IMR-90 (cell line): ENCODE data around the gene PAX8. TPM values are rescaled to one million over a fixed set of nuclear protein-coding genes. Genes with fewer than 3 reads are reported as not detected.
A peak's percentile ranks its signal among the peaks of the same experiment; 100 is the strongest.

Experiments used
- ATAC-seq: fragments of 200-7000 bp; cut with Tn5 transposase; 2 replicates; pipeline ENCODE4 v1.9.1; 2020; ENCODE audit warnings: low read depth, mild to moderate bottlenecking, moderate library complexity
- BruUV-seq: library from RNA; stranded (reverse); fragments of 400-500 nt; replicated peaks from 2 replicates; lab custom pipeline; 2021; lab: Mats Ljungman, UMichigan
- CTCF ChIA-PET: fragments of 300-600 bp; formaldehyde crosslinking; extraction: SDS; loops from one replicate; lab custom pipeline; 2021; ENCODE audit warnings: antibody characterized with exemption; lab: Yijun Ruan, JAX
- POLR2A ChIA-PET: fragments of 300-600 bp; sonication (Branson Sonifier 250); formaldehyde crosslinking; loops from one replicate; lab custom pipeline; 2022; ENCODE audit warnings: antibody characterized with exemption; ENCODE audit not compliant: unreplicated experiment; lab: Charles Lee
- DNase-seq: peaks from one replicate; pipeline ENCODE4 v3.0.0; 2013
- H2AFZ ChIP-seq: replicated peaks from 2 replicates; pipeline ENCODE3; 2013; ENCODE audit warnings: low read length, mild to moderate bottlenecking; ENCODE audit not compliant: poor library complexity
- H2AK5ac ChIP-seq: 2 replicates; pipeline ENCODE4 v1.6.1; 2013; ENCODE audit warnings: low read depth, low read length, inconsistent platforms
- H2AK9ac ChIP-seq: replicated peaks from 2 replicates; pipeline ENCODE3; 2013; ENCODE audit warnings: mild to moderate bottlenecking, low read depth, low read length, moderate library complexity; ENCODE audit not compliant: poor library complexity
- H2BK120ac ChIP-seq: 2 replicates; pipeline ENCODE4 v1.6.1; 2013; ENCODE audit warnings: low read depth, low read length, inconsistent platforms
- H2BK15ac ChIP-seq: 3 replicates; pipeline ENCODE4 v1.6.1; 2013; ENCODE audit warnings: low read depth, low read length, inconsistent platforms
- H2BK20ac ChIP-seq: 2 replicates; pipeline ENCODE4 v1.6.1; 2013; ENCODE audit warnings: low read depth, mild to moderate bottlenecking, inconsistent platforms, low read length, moderate library complexity
- H2BK5ac ChIP-seq: 2 replicates; pipeline ENCODE4 v1.6.1; 2013; ENCODE audit warnings: mild to moderate bottlenecking, low read depth, low read length, inconsistent platforms; ENCODE audit not compliant: poor library complexity, severe bottlenecking
- H3K14ac ChIP-seq: replicated peaks from 2 replicates; pipeline ENCODE4 v1.6.1; 2013; ENCODE audit warnings: low read depth, low read length, inconsistent platforms
- H3K18ac ChIP-seq: 2 replicates; pipeline ENCODE4 v1.6.1; 2013; ENCODE audit warnings: low read depth, low read length, control low read depth
- H3K23ac ChIP-seq: 2 replicates; pipeline ENCODE4 v1.6.1; 2013; ENCODE audit warnings: low read depth, low read length, inconsistent platforms
- H3K27ac ChIP-seq: 2 replicates; pipeline ENCODE4 v1.5.1; 2013; ENCODE audit warnings: mild to moderate bottlenecking, control low read depth, low read length; ENCODE audit not compliant: insufficient read depth
- H3K27me3 ChIP-seq: 2 replicates; pipeline ENCODE4 v1.6.1; 2013; ENCODE audit warnings: low read length; ENCODE audit not compliant: control insufficient read depth, insufficient read depth
- H3K36me3 ChIP-seq: 2 replicates; pipeline ENCODE4 v1.6.1; 2013; ENCODE audit warnings: low read length, mixed read lengths; ENCODE audit not compliant: control insufficient read depth, insufficient read depth
- H3K4ac ChIP-seq: 2 replicates; pipeline ENCODE4 v1.6.1; 2013; ENCODE audit warnings: low read depth, low read length, inconsistent platforms
- H3K4me1 ChIP-seq: 2 replicates; pipeline ENCODE4 v1.6.1; 2013; ENCODE audit warnings: low read length, mixed read lengths; ENCODE audit not compliant: control insufficient read depth, insufficient read depth
- H3K4me2 ChIP-seq: 2 replicates; pipeline ENCODE4 v1.6.1; 2013; ENCODE audit warnings: low read depth, mild to moderate bottlenecking, control low read depth, low read length, moderate library complexity
- H3K4me3 ChIP-seq: 2 replicates; pipeline ENCODE4 v1.5.1; 2013; ENCODE audit warnings: low read depth, mild to moderate bottlenecking, control low read depth, low read length, moderate library complexity; ENCODE audit not compliant: insufficient read depth
- H3K56ac ChIP-seq: 2 replicates; pipeline ENCODE4 v1.6.1; 2013; ENCODE audit warnings: low read length, inconsistent platforms; ENCODE audit not compliant: insufficient read depth; ENCODE audit errors: extremely low read depth
- H3K79me1 ChIP-seq, 2 experiments: 2 replicates each; pipeline ENCODE4 v1.6.1; 2013; ENCODE audit warnings: low read length in 2 of 2, inconsistent platforms in 1 of 2, low read depth in 1 of 2
- H3K9ac ChIP-seq: 2 replicates; pipeline ENCODE4 v1.6.1; 2013; ENCODE audit warnings: low read depth, low read length, control low read depth
- H3K9me1 ChIP-seq: 2 replicates; pipeline ENCODE4 v1.6.1; 2013; ENCODE audit warnings: low read length, inconsistent platforms; ENCODE audit not compliant: insufficient read depth
- H3K9me3 ChIP-seq: 2 replicates; pipeline ENCODE4 v1.6.1; 2013; ENCODE audit warnings: low read length; ENCODE audit not compliant: control insufficient read depth, insufficient read depth
- H4K20me1 ChIP-seq: 2 replicates; pipeline ENCODE4 v1.6.1; 2013; ENCODE audit warnings: low read length, inconsistent platforms; ENCODE audit not compliant: insufficient read depth
- H4K5ac ChIP-seq: 2 replicates; pipeline ENCODE4 v1.6.1; 2013; ENCODE audit warnings: mild to moderate bottlenecking, low read depth, low read length, control low read depth
- H4K8ac ChIP-seq, 2 experiments: 2 replicates each; pipeline ENCODE4 v1.6.1; 2013; ENCODE audit warnings: low read depth in 2 of 2, low read length in 2 of 2, control low read depth in 1 of 2, inconsistent platforms in 1 of 2
- H4K91ac ChIP-seq: 2 replicates; pipeline ENCODE4 v1.6.1; 2013; ENCODE audit warnings: low read depth, low read length, inconsistent platforms; ENCODE audit not compliant: insufficient read depth
- CEBPB ChIP-seq: IDR thresholded peaks from 2 replicates; pipeline ENCODE4 v1.6.1; 2012; ENCODE audit warnings: low read depth, low read length, improper control_type of control experiment
- CHD1 ChIP-seq: IDR thresholded peaks from 2 replicates; pipeline ENCODE4 v1.6.1; 2012; ENCODE audit warnings: low read depth, low read length, improper control_type of control experiment
- FOS ChIP-seq: fragments of 150-350 bp; IDR thresholded peaks from 2 replicates; pipeline ENCODE4 v1.6.1; 2016; ENCODE audit warnings: low read depth, low read length
- MAFK ChIP-seq: IDR thresholded peaks from 2 replicates; pipeline ENCODE4 v1.6.1; 2012; ENCODE audit warnings: low read depth, low read length, improper control_type of control experiment
- MAZ ChIP-seq: IDR thresholded peaks from 2 replicates; pipeline ENCODE4 v1.6.1; 2012; ENCODE audit warnings: low read depth, mild to moderate bottlenecking, low read length, improper control_type of control experiment, moderate library complexity, borderline replicate concordance
- MXI1 ChIP-seq: IDR thresholded peaks from 2 replicates; pipeline ENCODE4 v1.6.1; 2012; ENCODE audit warnings: low read depth, mild to moderate bottlenecking, low read length, moderate library complexity, borderline replicate concordance
- POLR2A ChIP-seq: IDR thresholded peaks from 2 replicates; pipeline ENCODE4 v1.6.1; 2012; ENCODE audit warnings: mild to moderate bottlenecking, low read depth, low read length
- USF2 ChIP-seq: fragments of 150-350 bp; IDR thresholded peaks from 2 replicates; pipeline ENCODE4 v1.6.1; 2017; ENCODE audit warnings: mild to moderate bottlenecking, antibody characterized with exemption, low read length, low read depth
- WGBS, 2 experiments: methylation state at CpG; one replicate each; pipeline versions ENCODE4 v1.1.5 to v1.1.7; 2013; ENCODE audit warnings: missing lambda C conversion rate in 2 of 2; ENCODE audit not compliant: insufficient read length in 1 of 2; ENCODE audit errors: extremely low coverage in 2 of 2; 5-methylcytosine and 5-hydroxymethylcytosine counted together
- dilution Hi-C: fragments of 300-500 bp; cut with HindIII; formaldehyde crosslinking; loops from one replicate; pipeline ENCODE4 v1.14.3; 2018; ENCODE audit warnings: low sequenced_read_pairs; ENCODE audit not compliant: unreplicated experiment
- in situ Hi-C: fragments of 300-500 bp; cut with MboI; formaldehyde crosslinking; loops from 3 replicates; pipeline ENCODE4 v1.14.3; 2019; ENCODE audit warnings: low sequenced_read_pairs, inconsistent platforms, mixed read lengths
- intact Hi-C: fragments of 100-400 bp; cut with micrococcal nuclease; formaldehyde crosslinking; loops from 2 replicates; pipeline ENCODE4 v1.10.0; 2022
- polyA plus RNA-seq, 3 experiments: library from polyadenylated mRNA; depleted of rRNA; stranded (reverse); fragments of >200 nt; gene quantifications; 2 replicates each; pipeline ENCODE4 v1.2.3, GENCODE V29; 2012; ENCODE audit warnings: low replicate concordance in 1 of 3
- total RNA-seq: library from RNA; depleted of rRNA; stranded (reverse); fragments of >200 nt; gene quantifications from 2 replicates; pipeline ENCODE4 v1.2.3, GENCODE V29; 2012
- TF ChIP-seq, protein P1 (sequence below): fragments of 150-350 bp; IDR thresholded peaks from 2 replicates; pipeline ENCODE4 v1.6.1; 2016; ENCODE audit warnings: low read depth, mild to moderate bottlenecking, low read length, moderate library complexity, borderline replicate concordance

PAX8 gene
- total and polyA plus RNA-seq, 2 of the 4 experiments (the other 2 are of a cell fraction): 0.18 to 1.5 TPM

DNA sequence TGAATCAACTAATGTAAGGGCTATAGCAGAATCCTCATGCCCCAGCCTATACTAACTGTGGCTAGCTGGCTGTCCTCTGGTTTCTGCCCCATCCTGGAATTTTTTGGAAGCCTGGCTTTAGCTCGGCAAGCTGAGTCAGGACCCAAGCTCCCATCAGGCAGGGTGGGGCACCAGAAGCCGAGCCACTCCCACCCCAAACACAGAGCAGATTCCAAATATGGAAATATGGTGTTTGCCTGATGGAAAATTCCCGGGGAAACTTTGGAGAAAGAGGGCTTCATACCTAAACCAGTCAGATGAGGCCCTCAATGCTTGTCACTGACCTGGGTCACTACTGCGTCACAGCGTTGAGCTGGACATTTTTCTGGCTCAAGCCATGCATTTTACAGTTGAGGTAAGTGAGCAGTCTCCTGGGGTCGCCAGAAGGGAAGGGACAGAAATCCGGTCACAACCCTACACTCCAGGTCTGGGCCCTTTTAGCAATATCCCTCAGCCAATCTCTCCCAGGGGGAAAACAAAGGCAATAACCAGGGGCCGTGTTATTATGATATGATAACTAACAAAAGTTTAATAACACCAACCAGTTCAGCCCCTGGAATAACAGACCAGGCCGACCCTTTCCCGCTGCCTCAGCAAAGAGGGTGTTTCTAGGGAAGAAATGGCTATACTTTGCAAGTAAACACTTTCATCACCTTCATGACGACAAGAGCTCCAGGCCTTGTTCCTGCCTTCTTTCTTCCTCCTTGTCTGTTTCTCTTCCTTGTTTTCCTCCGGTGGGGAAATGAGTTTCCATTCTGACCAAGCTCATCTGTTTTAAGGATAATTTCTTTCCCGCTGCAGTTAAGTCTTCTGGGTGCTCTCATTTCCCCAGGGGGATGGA, 67.3 kb downstream of the PAX8 start (continued):
- no peak for TF ChIP-seq CEBPB

- DNase-seq (no peak), ATAC-seq (no peak)
- no CpG with 5 or more reads among the region's 15 CpGs for WGBS, 2 experiments
- ChIA-PET CTCF (interaction anchor here (0.6 kb wide), 1 partner anchor 46 kb away, joined by 3 read pairs; no protein-coding TSS in a partner anchor), POLR2A (no interaction called here)
- Histone ChIP-seq H2BK5ac (peak overlapping the region; percentile 11), H3K56ac (no peak overlapping the region), H3K23ac (no peak overlapping the region), H2BK20ac (peak overlapping the region; percentile 21; the same call in 1 of the 2 replicates), H3K9ac (no peak overlapping the region), H3K27me3 (peaks cover 2% of the 10 kb centered on the region; the same call in 1 of the 2 replicates), H3K4me2 (0 out of 2 replicates have a peak overlapping the region, but pooled peaks have one; percentile 5), H3K36me3 (no peaks in the 10 kb centered on the region), H3K9me1 (peaks cover 11% of the 10 kb centered on the region), H2AK5ac (peak overlapping the region; percentile 7; the same call in 1 of the 2 replicates), H3K79me1 (no peaks in the 10 kb centered on the region), H3K4me3 (no peak overlapping the region), H4K8ac (peak overlapping the region in 1 of 2 experiments; percentile 48; a peak in 1 of 4 replicates), H4K20me1 (no peaks in the 10 kb centered on the region), H3K4me1 (peaks cover 15% of the 10 kb centered on the region), H3K27ac (no peak overlapping the region), H3K4ac (peak overlapping the region; percentile 43), H3K9me3 (no peaks in the 10 kb centered on the region), H3K18ac (no peak overlapping the region), H2BK120ac (peak overlapping the region; percentile 82), H2AFZ (peak overlapping the region; percentile 35), H2BK15ac (no peak overlapping the region; the same call in 2 of the 3 replicates), H2AK9ac (peak overlapping the region; percentile 65), H4K5ac (peak overlapping the region; percentile 64; the same call in 1 of the 2 replicates), H4K91ac (0 out of 2 replicates have a peak overlapping the region, but pooled peaks have one; percentile 32), H3K14ac (peak overlapping the region; percentile 50)
- in situ Hi-C loops: no loop called here
- intact Hi-C loops: loop anchor here (2.0 kb wide), 1 partner anchor 73 kb away; no protein-coding TSS in a partner anchor
- TF ChIP-seq USF2 (no peak), MAFK (no peak), MAZ (no peak), CHD1 (no peak), FOS (no peak), POLR2A (no peak), MXI1 (no peak)
- TF ChIP-seq, protein P1, sequence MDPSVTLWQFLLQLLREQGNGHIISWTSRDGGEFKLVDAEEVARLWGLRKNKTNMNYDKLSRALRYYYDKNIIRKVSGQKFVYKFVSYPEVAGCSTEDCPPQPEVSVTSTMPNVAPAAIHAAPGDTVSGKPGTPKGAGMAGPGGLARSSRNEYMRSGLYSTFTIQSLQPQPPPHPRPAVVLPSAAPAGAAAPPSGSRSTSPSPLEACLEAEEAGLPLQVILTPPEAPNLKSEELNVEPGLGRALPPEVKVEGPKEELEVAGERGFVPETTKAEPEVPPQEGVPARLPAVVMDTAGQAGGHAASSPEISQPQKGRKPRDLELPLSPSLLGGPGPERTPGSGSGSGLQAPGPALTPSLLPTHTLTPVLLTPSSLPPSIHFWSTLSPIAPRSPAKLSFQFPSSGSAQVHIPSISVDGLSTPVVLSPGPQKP: no peak
- BruUV-seq: no TSS peak
- dilution Hi-C loops: no loop called here
Measured at GRCh38 chr2:113209646-113210171, 69.0 kb downstream of the PAX8 start.
